ACHN (cell line): Measurements from ENCODE around the gene ACOT2.
A peak's percentile ranks its signal among the peaks of the same experiment; 100 is the strongest.

Experiments
- DNase-seq: peaks from one replicate; pipeline ENCODE4 v3.0.0-alpha.2; 2015
- in situ Hi-C: cut with HindIII; loops from 2 replicates; pipeline ENCODE4 v1.10.0; 2017; ENCODE audit warnings: low sequenced_read_pairs, low pct_ligation_motif_present, low pct_unique_long_range_greater_than_20kb

ACOT2 gene

DNA sequence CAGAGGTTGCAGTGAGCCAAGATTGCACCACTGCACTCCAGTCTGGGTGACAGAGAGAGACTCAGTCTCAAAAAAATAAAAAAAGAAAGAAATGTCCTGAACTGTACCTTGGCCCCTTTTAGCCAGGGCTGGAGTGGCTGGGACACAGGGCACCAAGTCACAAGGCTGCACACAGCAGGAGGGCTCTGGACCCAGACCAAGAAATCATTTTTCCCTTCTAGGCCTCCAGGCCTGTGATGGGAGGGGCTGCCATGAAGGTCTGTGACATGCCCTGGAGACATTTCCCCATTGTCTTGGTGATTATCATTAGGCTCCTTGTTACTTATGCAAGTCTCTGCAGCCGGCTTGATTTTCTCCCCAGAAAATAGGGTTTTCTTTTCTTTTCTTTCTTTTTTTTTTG lies 38.2 kb downstream of the ACOT2 start:
- in situ Hi-C loops: no loop called here
- DNase-seq: no peak

DNA sequence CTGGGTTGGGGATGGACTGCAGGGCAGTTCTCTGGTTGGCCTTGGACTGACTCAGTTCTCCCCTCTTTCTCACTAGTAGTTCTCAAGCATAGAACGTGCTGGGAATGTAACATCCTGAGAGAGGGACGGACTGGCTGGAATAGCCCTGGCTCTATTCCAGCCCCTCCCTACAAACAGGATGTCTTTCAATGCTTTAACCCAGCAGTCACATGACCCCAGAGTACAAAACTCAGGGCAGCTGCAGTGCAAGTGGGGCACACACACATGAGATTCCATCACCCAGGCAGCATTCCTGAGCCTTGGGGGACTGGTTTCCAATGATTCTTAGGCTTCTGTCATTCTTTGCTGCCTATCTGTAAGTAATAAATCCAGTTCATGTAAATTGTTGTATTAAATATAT lies 41.7 kb downstream of the ACOT2 start:
- DNase-seq: no peak
- in situ Hi-C loops: no loop called here

DNA sequence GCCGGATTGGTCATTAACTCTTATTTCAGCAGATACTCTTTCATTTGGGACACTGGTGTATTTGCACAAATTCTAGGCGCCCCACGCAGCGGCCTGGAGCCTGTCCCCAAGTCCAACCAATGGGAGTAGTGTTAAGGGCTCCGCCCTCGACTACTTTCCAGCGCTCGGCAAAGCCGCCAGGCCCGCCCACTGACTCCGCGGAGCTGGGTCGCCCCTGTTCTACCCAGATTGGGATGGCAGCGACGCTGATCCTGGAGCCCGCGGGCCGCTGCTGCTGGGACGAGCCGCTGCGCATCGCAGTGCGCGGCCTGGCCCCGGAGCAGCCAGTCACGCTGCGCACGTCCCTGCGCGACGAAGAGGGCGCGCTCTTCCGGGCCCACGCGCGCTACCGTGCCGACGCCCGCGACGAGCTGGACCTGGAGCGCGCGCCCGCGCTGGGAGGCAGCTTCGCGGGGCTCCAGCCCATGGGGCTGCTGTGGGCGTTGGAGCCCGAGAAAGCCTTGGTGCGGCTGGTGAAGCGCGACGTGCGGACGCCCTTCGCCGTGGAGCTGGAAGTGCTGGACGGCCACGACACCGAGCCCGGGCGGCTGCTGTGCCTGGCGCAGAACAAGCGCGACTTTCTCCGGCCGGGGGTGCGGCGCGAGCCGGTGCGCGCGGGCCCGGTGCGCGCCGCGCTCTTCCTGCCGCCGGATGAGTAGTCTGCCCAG lies 43.5 kb downstream of the ACOT2 start, which contains the start of gene ACOT6:
ACOT6 (plus strand) TSS at position 179 of the 707 bp plus-strand sequence; CDS start at position 234, 55 bp downstream.
- in situ Hi-C loops: no loop called here
- DNase-seq: peak; percentile 61

DNA sequence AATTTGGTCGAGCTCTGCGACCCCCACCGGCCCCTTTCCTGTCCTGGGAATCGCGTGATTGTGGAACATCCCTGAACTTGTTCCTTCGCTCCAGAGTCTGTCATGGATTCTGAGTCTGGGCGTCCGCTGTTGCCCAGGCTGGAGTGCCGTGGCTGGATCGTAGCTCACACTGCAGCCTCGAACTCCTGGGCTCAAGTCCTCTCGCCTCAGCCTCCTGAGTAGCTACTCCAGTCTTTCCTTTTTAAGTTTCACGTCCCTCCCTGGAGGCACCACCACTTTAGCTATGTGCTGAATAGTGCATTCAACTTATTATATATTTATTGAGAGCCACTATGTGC lies 44.0 kb downstream of the ACOT2 start:
- no peak for DNase-seq
- in situ Hi-C loops: no loop called here

DNA sequence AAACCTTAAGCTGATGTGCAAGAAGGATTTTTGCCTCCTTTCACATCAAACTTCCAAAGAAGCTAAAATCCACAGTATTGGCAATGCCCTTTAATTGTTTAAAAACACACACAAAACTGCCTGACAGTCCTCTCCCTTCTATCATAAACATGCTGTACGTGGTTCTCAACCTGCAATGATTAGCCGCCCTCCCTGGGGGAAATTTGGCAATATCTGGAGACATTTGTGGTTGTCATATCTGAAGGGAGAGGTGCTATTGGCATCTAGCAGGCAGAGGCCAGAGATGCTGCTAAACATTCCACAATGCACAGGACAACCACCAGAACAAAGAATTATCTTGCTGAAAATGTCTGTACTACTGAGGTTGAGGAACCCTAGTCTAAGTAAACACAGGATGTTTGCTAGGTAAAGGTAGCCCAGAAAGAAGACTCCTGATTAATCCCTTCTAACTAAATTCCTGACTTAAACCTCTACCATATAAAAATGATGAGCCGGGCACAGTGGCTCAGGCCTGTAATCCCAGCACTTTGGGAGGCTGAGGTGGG lies 44.5 kb downstream of the ACOT2 start:
- in situ Hi-C loops: no loop called here
- DNase-seq: no peak

DNA sequence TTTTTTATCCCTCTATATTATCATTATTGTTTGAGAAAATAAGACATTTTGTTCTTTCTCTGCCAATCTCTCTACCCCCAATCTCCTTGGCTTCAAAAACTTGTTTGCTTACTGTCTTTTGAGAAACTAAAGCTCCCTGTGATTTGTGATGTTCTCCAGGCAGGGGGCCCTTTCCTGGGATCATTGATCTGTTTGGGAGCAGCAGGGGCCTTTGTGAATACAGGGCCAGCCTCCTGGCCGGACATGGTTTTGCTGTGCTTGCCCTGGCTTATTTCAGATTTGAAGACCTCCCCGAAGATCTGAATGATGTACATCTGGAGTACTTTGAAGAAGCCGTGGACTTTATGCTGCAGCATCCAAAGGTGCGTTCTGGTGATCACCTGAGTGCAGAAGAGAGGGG lies 47.8 kb downstream of the ACOT2 start:
- no peak for DNase-seq
- in situ Hi-C loops: no loop called here

DNA sequence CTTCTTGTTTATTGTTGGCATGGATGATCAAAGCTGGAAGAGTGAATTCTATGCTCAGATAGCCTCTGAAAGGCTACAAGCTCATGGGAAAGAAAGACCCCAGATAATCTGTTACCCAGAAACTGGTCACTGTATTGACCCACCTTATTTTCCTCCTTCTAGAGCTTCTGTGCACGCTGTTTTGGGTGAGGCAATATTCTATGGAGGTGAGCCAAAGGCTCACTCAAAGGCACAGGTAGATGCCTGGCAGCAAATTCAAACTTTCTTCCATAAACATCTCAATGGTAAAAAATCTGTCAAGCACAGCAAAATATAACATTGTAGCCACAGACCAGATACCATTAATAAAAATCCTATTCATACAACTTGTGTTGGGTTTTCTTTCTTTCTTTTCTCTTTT lies 50.5 kb downstream of the ACOT2 start:
- DNase-seq: no peak
- in situ Hi-C loops: no loop called here

DNA sequence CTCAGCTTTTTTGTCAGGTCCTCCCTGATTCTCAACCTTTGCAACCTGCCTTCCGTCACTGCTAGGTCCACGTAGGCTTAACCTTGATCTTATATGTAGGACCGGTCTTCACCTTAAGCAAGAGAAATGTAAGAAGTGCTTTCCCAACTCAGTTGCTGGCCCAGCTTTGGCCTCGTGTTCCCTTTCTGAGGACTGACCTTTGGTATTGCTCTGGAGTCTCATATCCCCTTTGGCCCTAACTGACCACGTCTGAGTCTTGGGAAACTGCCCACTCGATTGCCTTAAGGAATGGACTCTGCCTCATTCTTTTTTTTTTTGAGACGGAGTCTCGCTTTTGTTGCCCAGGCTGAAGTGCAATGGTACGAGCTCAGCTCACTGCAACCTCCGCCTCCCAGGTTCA lies 51.3 kb downstream of the ACOT2 start:
- DNase-seq: no peak
- in situ Hi-C loops: no loop called here

DNA sequence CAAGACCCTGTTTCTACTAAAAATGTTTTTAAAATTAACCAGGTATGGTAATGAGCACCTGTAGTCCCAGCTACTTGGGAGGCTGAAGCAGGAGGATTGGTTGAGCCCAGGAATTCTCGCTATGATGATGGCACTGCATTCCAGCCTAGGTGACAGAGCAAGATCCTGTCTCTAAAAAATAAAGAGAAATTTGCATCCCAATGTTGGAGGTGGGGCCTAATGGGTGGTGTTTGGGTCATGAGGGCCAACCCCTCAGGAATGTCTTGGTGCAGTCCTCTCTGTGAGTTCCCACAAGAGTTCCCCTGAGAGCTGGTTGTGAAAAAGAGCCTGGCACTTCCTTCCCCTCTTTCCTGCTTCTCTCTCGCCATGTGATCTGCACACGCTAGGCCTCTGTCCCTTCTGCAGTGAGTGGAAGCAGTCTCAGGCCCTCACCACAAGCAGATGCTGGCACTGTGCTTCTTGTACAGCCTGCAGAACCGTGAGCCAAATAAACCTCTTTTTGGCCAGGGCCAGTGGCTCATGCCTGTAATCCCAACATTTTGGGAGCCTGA lies 54.6 kb downstream of the ACOT2 start:
- in situ Hi-C loops: no loop called here
- DNase-seq: no peak
